Ascending aorta (tissue), 2 donors: ENCODE results near the gene TMEM271. TPM values are rescaled to one million over a fixed set of nuclear protein-coding genes. Genes with fewer than 3 reads are reported as not detected.

Experiments used
- DNase-seq, 2 donors: peaks; one replicate each; pipeline ENCODE4 v3.0.0-alpha.2; 2019; ENCODE audit warnings: low spot score in 2 of 2
- H3K27ac ChIP-seq, 2 donors: fragments of 200-600 bp; sonication (generic); one replicate each; pipeline ENCODE4 v1.5.1; 2016 to 2017; ENCODE audit warnings: mild to moderate bottlenecking in 1 of 2
- H3K27me3 ChIP-seq: fragments of 200-600 bp; sonication (generic); one replicate; pipeline ENCODE4 v1.5.1; 2017
- H3K36me3 ChIP-seq, 2 donors: fragments of 200-600 bp; sonication (generic); one replicate each; pipeline ENCODE4 v1.5.1; 2016
- H3K4me1 ChIP-seq, 2 donors: fragments of 200-600 bp; sonication (generic); one replicate each; pipeline ENCODE4 v1.5.1; 2016 to 2017; ENCODE audit warnings: mild to moderate bottlenecking in 1 of 2
- H3K4me3 ChIP-seq, 2 donors: fragments of 200-600 bp; sonication (generic); one replicate each; pipeline ENCODE4 v1.5.1; 2016 to 2017; ENCODE audit warnings: mild to moderate bottlenecking in 1 of 2
- H3K9me3 ChIP-seq, 2 donors: fragments of 200-600 bp; sonication (generic); one replicate each; pipeline ENCODE4 v1.5.1; 2016
- CTCF ChIP-seq, 3 experiments: fragments of 200-600 bp in 2 of 3; fragments of 450-650 bp in 1 of 3; sonication (generic) in 2 of 3; IDR thresholded peaks; one replicate each; pipeline ENCODE4 v1.5.1; 2016 to 2019; ENCODE audit warnings: antibody characterized with exemption in 3 of 3, mild to moderate bottlenecking in 1 of 3, moderate library complexity in 1 of 3
- intact Hi-C: fragments of 100-400 bp; cut with DNase I; formaldehyde crosslinking; loops from one replicate; pipeline ENCODE4 v1.15.1; 2023
- total RNA-seq: library from RNA; depleted of rRNA; stranded (reverse); fragments of >200 nt; gene quantifications from one replicate; pipeline ENCODE4 v1.1.0, GENCODE V29; 2016

The TMEM271 gene
- total RNA-seq, 1 donor from 2014 or later = not detected

DNA sequence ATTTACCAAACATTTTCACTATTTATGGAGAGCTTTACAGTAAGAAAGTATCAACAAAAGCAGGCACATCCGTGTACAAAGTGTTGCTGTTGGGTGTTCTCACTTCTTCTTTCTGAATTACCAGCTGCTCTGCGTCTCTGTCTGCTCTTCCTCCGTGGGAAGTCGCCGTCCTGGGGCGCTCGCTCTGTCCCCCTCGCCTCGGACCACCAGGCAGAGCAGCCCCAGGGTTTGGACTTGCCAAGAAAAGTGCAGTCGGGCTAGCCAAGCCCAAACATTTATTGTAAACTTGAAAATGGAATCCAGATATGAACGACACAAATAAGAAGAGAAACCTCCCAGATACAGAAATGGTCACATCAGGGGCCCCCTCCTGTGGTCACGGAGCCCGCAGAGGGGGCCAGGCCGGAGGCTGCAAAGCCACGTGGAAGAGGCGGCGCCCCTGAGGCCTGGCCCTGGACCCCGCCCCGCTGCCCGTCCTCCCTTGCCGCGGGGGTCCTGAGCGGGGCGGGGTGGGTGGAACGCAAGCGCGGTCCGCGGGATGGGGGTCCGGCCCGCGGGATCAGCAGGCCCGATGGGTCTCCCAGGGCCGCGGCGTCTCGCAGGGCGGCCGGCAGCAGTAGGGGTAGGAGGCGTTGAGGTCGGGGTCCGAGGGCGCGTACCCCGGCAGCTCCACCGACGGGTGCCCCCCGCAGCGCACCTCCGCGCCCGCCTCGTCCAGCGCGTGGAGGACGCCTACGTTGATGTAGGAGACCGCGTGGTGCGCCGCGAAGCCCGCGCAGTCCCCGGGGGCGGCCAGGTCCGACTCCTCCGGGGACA lies 1.5 kb downstream of the TMEM271 start:
- no peak for TF ChIP-seq CTCF (IDR thresholded peaks at IDR 0.05)
- intact Hi-C loops = no loop called here
- no peaks in the 10 kb centered on the region for H3K9me3 ChIP-seq
- no peaks in the 10 kb centered on the region for H3K4me1 ChIP-seq
- no peak overlapping the region for H3K4me3 ChIP-seq
- DNase-seq = no peak
- no peaks in the 10 kb centered on the region for H3K36me3 ChIP-seq
- peaks cover 10% of the 10 kb centered on the region for H3K27me3 ChIP-seq
- H3K27ac ChIP-seq = no peak overlapping the region

- H3K27ac ChIP-seq = no peak overlapping the region
- no peak overlapping the region for H3K4me3 ChIP-seq
- no peaks in the 10 kb centered on the region for H3K36me3 ChIP-seq
- intact Hi-C loops = no loop called here
- no peak for TF ChIP-seq CTCF (IDR thresholded peaks at IDR 0.05)
- peaks cover 10% of the 10 kb centered on the region for H3K27me3 ChIP-seq
- H3K4me1 ChIP-seq = no peaks in the 10 kb centered on the region
- DNase-seq = no peak
- H3K9me3 ChIP-seq = no peaks in the 10 kb centered on the region
Observed at GRCh38 chr4:573122-573892, 2.8 kb downstream of the TMEM271 start.

GRCh38 chr4:572594-572993 lies 3.5 kb downstream of the TMEM271 start:
- H3K36me3 ChIP-seq = no peaks in the 10 kb centered on the region
- intact Hi-C loops = no loop called here
- H3K4me3 ChIP-seq = no peak overlapping the region
- peaks cover 10% of the 10 kb centered on the region for H3K27me3 ChIP-seq
- DNase-seq = no peak
- no peak overlapping the region for H3K27ac ChIP-seq
- no peaks in the 10 kb centered on the region for H3K9me3 ChIP-seq
- no peaks in the 10 kb centered on the region for H3K4me1 ChIP-seq
- no peak for TF ChIP-seq CTCF (IDR thresholded peaks at IDR 0.05)

DNA sequence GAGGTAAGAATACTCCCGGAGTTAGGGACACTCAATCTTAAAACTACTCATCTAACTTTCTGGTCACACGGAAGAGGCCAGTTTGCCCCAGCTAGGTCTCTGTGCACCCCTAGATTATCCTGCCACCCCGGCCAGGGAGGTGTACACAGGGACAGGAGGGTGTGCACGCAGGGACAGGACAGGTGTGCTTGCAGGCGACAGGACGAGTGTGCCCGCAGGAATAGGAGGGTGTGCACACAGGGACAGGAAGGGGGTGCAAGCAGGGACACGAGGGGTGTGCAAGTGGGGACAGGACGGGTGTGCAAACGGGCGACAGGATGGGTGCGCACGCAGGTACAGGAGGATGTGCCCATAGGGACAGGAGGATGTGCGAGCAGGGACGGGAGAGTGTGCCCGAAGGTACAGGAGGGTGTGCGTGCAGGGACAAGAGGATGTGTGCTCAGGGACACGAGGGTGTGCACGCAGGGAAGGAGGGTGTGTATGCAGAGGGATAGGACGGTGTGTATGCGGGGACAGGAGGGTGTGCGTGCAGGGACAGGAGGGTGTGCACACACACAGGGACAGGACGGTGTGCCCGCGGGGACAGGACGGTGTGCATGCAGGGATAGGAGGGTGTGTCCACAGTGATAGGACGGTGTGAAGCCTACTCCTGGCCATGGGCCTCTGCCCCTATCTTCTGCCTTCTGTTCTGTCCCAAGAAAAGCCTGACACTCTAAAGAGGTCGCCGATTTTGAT lies 4.1 kb downstream of the TMEM271 start:
- no peak for DNase-seq
- Histone ChIP-seq H3K9me3 (no peaks in the 10 kb centered on the region), H3K27me3 (peaks cover 10% of the 10 kb centered on the region), H3K4me1 (no peaks in the 10 kb centered on the region), H3K27ac (no peak overlapping the region), H3K4me3 (no peak overlapping the region), H3K36me3 (no peaks in the 10 kb centered on the region)
- intact Hi-C loops = no loop called here
- no peak for TF ChIP-seq CTCF (IDR thresholded peaks at IDR 0.05)

GRCh38 chr4:570754-571153 lies 5.3 kb downstream of the TMEM271 start:
- no peak for DNase-seq
- TF ChIP-seq CTCF (IDR thresholded peaks at IDR 0.05) = no peak
- intact Hi-C loops = no loop called here
- peaks cover 10% of the 10 kb centered on the region for H3K27me3 ChIP-seq
- no peaks in the 10 kb centered on the region for H3K9me3 ChIP-seq
- H3K4me1 ChIP-seq = no peaks in the 10 kb centered on the region
- no peaks in the 10 kb centered on the region for H3K36me3 ChIP-seq
- H3K4me3 ChIP-seq = no peak overlapping the region
- no peak overlapping the region for H3K27ac ChIP-seq
